Measurements from ENCODE around the gene CPXM2.
A peak's percentile ranks its signal among the peaks of the same experiment; 100 is the strongest.
"Not testable (repeated sequence)": the region's sequence is repeated elsewhere in the genome, so short reads cannot be mapped to it uniquely, and the experiment has no call there.

Gene CPXM2

DNA sequence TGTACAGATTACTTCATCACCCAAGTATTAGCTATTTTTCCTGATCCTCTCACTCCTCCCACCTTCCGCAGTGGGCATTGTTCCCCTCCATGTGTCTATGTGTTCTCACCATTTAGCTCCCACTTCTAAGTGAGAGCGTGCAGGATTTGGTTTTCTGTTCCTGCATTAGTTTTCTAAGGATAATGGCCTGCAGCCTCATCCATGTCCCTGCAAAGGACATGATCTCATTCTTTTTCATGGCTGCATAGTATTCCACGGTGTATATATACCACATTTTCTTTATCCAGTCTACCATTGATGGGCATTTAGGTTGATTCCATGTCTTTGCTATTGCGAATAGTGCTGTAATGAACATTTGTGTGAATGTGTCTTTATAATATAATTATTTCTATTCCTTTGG is 154.7 kb downstream of the CPXM2 start:
- not testable (repeated sequence) for DNase-seq

- no peak for DNase-seq
Observed at GRCh38 chr10:123729523-123729922, 162.1 kb downstream of the CPXM2 start.

GRCh38 chr10:123726836-123727235 is 164.8 kb downstream of the CPXM2 start:
- DNase-seq: no peak

- DNase-seq: no peak
Observed at GRCh38 chr10:123726381-123726780, 165.2 kb downstream of the CPXM2 start.

- DNase-seq: no peak
Observed at GRCh38 chr10:123724747-123725146, 166.9 kb downstream of the CPXM2 start.

DNA sequence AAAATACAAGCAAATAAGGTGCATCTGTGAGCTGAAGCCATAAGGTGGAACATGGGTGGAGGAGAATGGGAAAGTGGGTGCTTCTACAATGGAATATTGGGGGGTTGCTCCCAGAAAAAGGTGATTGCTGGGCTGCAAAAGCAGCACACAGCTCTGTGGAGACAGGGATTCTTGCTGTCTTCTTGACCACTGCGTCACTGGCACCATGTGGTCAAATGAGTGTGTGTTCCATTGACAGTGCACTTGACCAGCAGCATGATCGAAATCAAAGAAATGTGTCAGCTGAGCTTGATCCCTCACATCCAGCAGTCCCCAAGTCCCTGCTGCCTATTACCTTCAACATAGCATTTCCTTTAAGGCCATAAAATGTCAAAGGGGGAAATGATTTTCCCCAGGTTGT is 169.3 kb downstream of the CPXM2 start:
- no peak for DNase-seq

DNA sequence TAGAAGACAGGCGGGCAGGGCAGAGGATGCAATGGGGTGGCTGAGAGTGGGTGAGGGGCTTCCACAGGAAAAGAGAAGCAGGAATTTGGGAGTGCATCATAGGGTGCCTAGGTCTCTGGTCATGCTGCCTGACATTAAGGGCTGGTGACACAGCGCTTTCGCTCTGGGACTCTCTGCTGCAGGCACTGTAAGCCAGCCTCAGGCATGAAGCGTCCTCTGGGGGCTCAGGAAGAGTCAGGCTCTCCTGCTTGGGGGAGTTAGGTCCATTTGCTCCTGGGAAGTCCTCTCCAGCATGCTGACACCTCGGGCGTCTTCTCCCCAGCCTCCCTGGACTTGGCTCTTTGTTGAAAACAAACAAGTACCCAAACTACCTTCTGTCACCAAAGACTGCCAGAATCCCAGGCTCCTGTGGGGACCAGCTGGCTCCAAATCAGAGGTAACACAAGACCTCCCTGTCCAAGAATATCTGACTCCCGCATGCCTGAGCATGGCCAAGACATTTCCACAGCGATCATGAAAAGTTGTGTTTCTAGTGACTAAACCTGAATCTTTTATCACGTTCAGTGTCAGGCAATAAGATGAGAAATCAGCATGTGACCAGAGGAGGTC is 170.1 kb downstream of the CPXM2 start:
- DNase-seq: no peak

GRCh38 chr10:123720536-123720935 is 171.1 kb downstream of the CPXM2 start:
- no peak for DNase-seq

GRCh38 chr10:123718544-123719060 is 173.0 kb downstream of the CPXM2 start:
- no peak for DNase-seq

- no peak for DNase-seq
Observed at GRCh38 chr10:123717336-123717735, 174.3 kb downstream of the CPXM2 start.

- DNase-seq: no peak
Observed at GRCh38 chr10:123715546-123715945, 176.1 kb downstream of the CPXM2 start.

DNA sequence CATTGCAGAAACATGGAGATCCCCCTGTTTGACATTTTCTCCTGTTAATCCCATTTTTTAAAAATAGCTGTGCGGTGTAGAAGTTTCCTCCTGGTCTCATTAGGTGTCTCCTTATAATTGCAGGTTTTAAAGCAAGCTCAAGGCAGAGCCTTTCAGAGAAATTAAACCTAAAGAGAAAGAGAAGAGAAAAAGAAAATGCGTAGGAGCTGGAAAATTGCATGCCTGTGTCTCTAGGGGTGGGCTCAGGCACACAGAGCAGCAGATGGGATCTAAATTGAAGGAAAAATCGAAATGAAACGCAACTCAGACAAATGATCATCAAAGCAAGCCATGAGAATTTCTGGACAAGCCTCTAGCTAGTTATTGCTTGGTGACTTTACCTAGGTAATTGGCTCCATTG is 185.4 kb downstream of the CPXM2 start:
- no peak for DNase-seq

DNA sequence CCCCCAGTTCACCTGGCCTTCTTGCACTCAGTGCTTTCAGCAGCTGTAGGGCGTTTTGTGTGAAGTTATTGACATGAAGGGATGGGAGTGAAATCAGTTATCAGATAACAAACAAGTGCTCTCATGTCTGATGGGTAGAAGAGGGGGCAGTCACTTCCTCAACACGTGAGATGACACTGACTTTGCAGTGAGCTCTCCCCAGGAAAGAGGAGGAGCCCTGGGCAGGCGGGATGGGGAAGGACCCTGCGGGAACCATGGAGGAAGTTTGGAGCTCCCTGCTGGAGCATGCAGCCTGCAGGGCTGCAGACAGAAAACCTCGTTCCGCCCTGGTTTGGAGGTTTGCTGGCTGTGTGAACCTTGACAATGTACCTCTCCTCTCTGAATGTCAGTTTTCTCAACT is 186.8 kb downstream of the CPXM2 start:
- DNase-seq: peak in 2 of 4 experiments; percentile 1 to 4

DNA sequence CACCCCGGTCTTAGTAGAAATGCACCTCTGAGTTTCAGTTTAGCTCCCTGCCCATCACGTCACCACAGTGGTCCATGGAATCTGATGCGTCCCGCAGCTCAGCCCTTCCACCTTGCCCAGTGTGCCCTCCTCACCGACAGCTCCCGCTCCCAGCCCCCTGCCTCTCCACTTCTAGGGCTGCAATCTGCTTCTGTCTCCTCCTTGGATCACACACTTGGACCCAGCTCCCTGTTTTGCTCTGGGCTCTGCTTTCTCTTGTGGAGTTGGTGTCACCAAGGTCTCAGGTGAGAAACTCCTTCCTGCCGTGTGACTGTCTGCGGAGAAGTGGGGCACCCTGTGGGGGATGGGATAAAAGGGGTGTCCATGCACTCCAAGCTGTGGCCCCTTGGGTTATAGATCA is 187.5 kb downstream of the CPXM2 start:
- no peak for DNase-seq

- no peak for DNase-seq
Observed at GRCh38 chr10:123703195-123703790, 188.3 kb downstream of the CPXM2 start.

All from suppressor macrophage (primary cell).